ENCODE measurements around the gene RAC3. TPM values are rescaled to one million over a fixed set of nuclear protein-coding genes. Genes with fewer than 3 reads are reported as not detected.

The RAC3 gene
- total and polyA plus RNA-seq, 8 donors = 0.97 to 12.6 (median 2.5) TPM

DNA sequence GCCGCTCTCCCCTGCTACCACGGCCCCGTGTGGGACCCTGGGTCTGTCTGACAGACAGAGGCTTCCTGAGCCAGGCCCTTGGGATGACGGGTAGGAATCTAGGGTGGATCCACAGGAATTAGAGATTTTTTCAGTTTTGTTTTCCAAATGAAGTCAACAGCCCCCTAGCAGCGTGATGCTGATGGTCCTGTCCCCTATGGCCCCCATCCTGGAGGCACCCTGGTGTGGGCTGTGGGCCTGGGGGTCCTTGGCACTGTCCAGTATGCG is 24.3 kb upstream of the RAC3 start:
- no peaks in the 10 kb centered on the region for H3K27me3 ChIP-seq
- DNase-seq (no peak), FAIRE-seq (no peak), ATAC-seq (no peak)
- no peak overlapping the region for H3K27ac ChIP-seq
- no peak overlapping the region for H3K4me3 ChIP-seq
- H3K36me3 ChIP-seq = no peaks in the 10 kb centered on the region
- no peaks in the 10 kb centered on the region for H3K9me3 ChIP-seq
- intact Hi-C loops (cut with DNase I) = no loop called here
- 93 to 96% methylated on average over 6 of the region's 6 CpGs for WGBS, 2 donors
- TF ChIP-seq, protein P1, sequence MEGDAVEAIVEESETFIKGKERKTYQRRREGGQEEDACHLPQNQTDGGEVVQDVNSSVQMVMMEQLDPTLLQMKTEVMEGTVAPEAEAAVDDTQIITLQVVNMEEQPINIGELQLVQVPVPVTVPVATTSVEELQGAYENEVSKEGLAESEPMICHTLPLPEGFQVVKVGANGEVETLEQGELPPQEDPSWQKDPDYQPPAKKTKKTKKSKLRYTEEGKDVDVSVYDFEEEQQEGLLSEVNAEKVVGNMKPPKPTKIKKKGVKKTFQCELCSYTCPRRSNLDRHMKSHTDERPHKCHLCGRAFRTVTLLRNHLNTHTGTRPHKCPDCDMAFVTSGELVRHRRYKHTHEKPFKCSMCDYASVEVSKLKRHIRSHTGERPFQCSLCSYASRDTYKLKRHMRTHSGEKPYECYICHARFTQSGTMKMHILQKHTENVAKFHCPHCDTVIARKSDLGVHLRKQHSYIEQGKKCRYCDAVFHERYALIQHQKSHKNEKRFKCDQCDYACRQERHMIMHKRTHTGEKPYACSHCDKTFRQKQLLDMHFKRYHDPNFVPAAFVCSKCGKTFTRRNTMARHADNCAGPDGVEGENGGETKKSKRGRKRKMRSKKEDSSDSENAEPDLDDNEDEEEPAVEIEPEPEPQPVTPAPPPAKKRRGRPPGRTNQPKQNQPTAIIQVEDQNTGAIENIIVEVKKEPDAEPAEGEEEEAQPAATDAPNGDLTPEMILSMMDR (IDR thresholded peaks at IDR 0.05) = no peak
- no peaks in the 10 kb centered on the region for H3K4me1 ChIP-seq

DNA sequence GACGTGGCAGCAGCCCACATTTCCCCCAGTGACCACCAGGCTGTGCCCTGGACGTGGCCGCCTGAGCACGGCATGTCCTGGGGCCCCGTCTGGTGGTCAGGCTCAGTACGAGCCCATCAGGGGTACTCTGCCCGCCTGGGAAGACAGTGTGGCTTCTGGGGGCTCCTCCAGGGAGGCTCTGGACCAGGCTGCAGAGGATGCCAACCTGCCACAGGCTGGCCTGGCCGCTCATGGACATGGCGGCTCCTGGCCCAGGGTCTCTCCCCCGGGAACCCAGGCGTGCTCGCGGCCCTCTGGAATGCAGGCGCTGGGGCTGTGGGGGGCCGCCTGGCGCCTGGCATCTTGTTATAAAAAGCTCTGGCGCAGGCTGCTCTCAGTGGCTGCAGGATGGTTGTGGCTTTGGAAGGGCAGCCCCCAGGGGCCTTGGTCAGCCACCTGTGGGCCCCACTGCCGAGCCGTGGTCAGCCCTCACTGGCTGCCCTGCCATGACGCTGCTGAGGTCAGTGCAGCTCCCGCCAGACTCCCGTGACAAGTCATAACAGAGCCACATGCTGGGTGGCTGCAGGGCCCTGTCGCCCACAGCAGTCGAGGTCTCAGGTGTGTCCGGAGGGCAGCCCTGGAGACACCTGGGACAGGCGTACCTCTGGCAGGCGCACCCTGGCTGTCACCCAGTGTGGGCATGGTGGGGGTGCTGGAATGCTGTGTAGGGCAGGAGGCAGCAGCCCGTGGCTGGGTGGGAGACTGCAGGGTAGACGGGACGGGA is 23.8 kb upstream of the RAC3 start:
- Histone ChIP-seq H3K27me3 (no peaks in the 10 kb centered on the region), H3K4me3 (no peak overlapping the region), H3K27ac (no peak overlapping the region), H3K36me3 (no peaks in the 10 kb centered on the region), H3K9me3 (no peaks in the 10 kb centered on the region), H3K4me1 (no peaks in the 10 kb centered on the region)
- intact Hi-C loops (cut with DNase I) = no loop called here
- DNase-seq (no peak), ATAC-seq (no peak), FAIRE-seq (no peak)
- WGBS, 2 donors = 90 to 94% methylated on average over 30 of the region's 30 CpGs
- TF ChIP-seq, protein P1 (IDR thresholded peaks at IDR 0.05) = no peak

DNA sequence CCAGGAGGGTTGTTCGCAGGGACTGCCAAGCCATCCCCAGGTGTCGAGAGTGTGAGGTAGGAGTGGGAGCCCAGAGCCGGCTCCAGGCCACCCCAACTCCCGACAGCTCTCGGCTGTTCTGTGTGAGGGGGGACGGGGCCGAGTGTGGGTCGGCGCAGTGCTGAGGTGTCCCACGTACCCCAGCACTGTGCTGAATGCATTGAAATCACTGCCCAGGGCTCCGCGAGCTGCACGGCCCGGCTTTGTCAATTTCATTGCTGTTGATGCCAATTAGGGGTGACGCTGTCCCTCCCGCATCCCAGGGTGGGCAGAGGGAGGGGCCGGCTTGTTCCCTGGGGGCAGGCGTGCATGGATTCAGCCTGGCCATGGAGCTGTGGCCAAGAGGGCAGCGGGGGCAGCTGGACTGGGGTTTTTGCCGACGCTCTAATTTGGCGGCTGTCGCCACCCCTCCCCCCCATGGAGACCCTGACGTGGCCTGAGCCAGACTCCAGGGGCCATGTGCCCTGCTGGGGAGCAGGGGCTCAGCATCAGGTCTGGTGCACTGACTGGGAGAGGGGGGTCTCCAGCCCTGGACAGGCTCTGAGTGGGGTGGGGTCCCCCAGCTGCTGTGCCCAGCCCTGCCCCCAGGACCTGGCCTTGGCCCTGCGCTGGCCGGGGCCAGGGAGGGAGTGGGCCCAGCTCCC is 23.1 kb upstream of the RAC3 start:
- no peaks in the 10 kb centered on the region for H3K27me3 ChIP-seq
- ATAC-seq = no peak
- no peaks in the 10 kb centered on the region for H3K9me3 ChIP-seq
- intact Hi-C loops (cut with DNase I) = no loop called here
- TF ChIP-seq, protein P1 (IDR thresholded peaks at IDR 0.05) = no peak
- H3K4me1 ChIP-seq = no peaks in the 10 kb centered on the region
- H3K36me3 ChIP-seq = no peaks in the 10 kb centered on the region
- 93% methylated on average over 24 to 26 of the region's 26 CpGs for WGBS, 2 donors
- no peak for FAIRE-seq
- DNase-seq = no peak
- H3K4me3 ChIP-seq = no peak overlapping the region
- H3K27ac ChIP-seq = no peak overlapping the region

DNA sequence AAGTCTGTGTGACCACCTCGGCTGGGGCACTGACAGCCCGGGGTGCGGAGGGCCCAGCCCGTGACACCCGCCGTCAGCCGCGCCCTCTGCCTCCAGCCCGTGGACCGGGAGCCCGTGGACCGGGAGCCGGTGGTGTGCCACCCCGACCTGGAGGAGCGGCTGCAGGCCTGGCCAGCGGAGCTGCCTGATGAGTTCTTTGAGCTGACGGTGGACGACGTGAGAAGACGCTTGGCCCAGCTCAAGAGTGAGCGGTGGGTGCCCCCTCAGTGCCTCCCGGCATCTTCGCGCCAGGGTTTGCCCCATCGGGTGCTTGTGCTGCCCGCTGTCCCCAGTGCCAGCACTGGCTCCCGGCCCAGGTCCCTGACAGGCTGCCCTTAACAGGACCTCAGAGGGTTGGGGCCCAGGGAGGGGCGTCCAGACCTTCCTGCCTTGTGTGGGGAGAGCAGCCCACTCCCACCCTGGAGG is 22.5 kb upstream of the RAC3 start:
- TF ChIP-seq, protein P1 (IDR thresholded peaks at IDR 0.05) = no peak
- intact Hi-C loops (cut with DNase I) = no loop called here
- DNase-seq (no peak), FAIRE-seq (no peak), ATAC-seq (no peak)
- H3K36me3 ChIP-seq = no peaks in the 10 kb centered on the region
- no peaks in the 10 kb centered on the region for H3K9me3 ChIP-seq
- H3K27ac ChIP-seq = no peak overlapping the region
- H3K27me3 ChIP-seq = no peaks in the 10 kb centered on the region
- no peaks in the 10 kb centered on the region for H3K4me1 ChIP-seq
- no peak overlapping the region for H3K4me3 ChIP-seq
- WGBS, 2 donors = 93 to 96% methylated on average over 28 of the region's 28 CpGs

DNA sequence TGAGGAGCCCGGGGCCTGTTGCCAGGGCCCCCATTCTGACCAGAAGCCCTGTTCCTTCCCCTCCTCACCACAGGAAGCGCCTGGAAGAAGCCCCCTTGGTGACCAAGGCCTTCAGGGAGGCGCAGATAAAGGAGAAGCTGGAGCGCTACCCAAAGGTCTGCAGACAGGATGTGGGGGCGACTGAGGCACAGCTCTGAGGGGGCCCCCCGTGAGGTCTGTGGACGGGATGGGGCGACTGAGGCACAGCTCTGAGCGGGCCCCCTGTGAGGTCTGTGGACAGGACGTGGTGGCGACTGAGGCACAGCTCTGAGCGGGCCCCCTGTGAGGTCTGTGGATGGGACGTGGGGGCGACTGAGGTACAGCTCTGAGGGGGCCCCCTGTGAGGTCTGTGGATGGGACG is 22.1 kb upstream of the RAC3 start:
- DNase-seq = no peak
- TF ChIP-seq, protein P1 (IDR thresholded peaks at IDR 0.05) = no peak
- H3K36me3 ChIP-seq = no peaks in the 10 kb centered on the region
- no peak overlapping the region for H3K27ac ChIP-seq
- no peaks in the 10 kb centered on the region for H3K27me3 ChIP-seq
- no peaks in the 10 kb centered on the region for H3K9me3 ChIP-seq
- H3K4me3 ChIP-seq = no peak overlapping the region
- ATAC-seq = no peak
- no peak for FAIRE-seq
- intact Hi-C loops (cut with DNase I) = no loop called here
- H3K4me1 ChIP-seq = no peaks in the 10 kb centered on the region
- WGBS, 2 donors = 91 to 92% methylated on average over 14 to 15 of the region's 15 CpGs

Measured in pancreas (tissue), 10 donors.